ENCODE measurements around the gene PRPF19.

DNA sequence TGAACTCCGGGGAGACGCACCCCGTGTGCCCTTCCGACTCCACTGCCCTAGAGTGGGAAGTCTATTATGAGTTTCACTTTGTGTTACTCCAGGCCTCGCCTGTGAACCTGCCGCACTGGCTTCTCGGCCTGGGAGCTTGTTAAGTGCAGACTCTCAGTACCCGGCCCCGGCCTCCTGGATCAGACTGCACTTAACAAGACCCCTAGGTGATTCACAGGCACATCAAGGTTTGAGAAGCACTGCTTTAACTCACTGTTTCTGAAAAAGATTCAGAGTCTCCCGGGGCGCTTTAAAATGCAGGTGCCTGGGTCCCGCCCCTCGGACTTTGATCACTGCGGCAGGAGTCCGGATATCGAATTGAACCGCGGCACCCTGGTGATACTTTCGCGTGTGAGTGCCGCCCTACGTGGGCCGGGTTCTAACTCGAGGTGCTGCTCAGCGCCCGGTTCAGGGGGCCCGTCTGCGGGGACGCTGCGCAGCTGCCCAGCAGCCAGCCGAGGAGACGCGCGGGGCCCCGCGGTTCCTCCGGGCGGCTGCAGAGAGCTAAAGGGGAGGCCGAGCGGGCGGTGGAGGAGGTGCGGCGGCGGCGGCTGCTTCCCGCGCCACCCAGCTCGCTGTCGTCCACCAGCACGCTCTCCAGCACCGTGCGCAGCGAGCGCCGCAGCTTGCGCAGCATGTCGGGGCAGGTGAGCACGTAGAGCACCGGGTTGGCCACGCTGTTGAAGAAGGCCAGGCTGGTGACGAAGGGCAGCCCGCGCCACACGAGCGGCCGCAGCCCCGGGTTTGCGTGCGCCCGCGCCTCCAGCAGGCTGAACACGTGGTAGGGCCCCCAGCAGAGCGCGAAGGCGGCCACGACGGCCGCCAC is 54.0 kb downstream of the PRPF19 start:
- TF ChIP-seq, protein P1, sequence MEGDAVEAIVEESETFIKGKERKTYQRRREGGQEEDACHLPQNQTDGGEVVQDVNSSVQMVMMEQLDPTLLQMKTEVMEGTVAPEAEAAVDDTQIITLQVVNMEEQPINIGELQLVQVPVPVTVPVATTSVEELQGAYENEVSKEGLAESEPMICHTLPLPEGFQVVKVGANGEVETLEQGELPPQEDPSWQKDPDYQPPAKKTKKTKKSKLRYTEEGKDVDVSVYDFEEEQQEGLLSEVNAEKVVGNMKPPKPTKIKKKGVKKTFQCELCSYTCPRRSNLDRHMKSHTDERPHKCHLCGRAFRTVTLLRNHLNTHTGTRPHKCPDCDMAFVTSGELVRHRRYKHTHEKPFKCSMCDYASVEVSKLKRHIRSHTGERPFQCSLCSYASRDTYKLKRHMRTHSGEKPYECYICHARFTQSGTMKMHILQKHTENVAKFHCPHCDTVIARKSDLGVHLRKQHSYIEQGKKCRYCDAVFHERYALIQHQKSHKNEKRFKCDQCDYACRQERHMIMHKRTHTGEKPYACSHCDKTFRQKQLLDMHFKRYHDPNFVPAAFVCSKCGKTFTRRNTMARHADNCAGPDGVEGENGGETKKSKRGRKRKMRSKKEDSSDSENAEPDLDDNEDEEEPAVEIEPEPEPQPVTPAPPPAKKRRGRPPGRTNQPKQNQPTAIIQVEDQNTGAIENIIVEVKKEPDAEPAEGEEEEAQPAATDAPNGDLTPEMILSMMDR (conservative IDR thresholded peaks at IDR 0.05; ENCODE audit: low read depth, low read length) = no peak
- no peak for TF ChIP-seq EZH2 (IDR thresholded peaks at IDR 0.05; ENCODE audit: borderline replicate concordance, low read depth, low read length, poor library complexity, severe bottlenecking)

Data from A673 (cell line).